Glomerular endothelial cell (primary cell): ENCODE results near the gene NF1. TPM values are rescaled to one million over a fixed set of nuclear protein-coding genes. Genes with fewer than 3 reads are reported as not detected.
"Not testable (repeated sequence)": the region's sequence is repeated elsewhere in the genome, so short reads cannot be mapped to it uniquely, and the experiment has no call there.

Experiments
- DNase-seq: peaks from one replicate; pipeline ENCODE4 v3.0.0-alpha.2; 2011; ENCODE audit warnings: low read depth, low spot score; ENCODE audit errors: extremely low read depth
- total RNA-seq: library from RNA; depleted of rRNA; stranded (reverse); fragments of >200 nt; gene quantifications from 2 replicates; pipeline ENCODE4 v1.2.3, GENCODE V29; 2015

The NF1 gene
- total RNA-seq, 1 donor from 2014 or later = 48.1 TPM

- DNase-seq = no peak
Measured at GRCh38 chr17:31122746-31123145, 28.0 kb downstream of the NF1 start.

DNA sequence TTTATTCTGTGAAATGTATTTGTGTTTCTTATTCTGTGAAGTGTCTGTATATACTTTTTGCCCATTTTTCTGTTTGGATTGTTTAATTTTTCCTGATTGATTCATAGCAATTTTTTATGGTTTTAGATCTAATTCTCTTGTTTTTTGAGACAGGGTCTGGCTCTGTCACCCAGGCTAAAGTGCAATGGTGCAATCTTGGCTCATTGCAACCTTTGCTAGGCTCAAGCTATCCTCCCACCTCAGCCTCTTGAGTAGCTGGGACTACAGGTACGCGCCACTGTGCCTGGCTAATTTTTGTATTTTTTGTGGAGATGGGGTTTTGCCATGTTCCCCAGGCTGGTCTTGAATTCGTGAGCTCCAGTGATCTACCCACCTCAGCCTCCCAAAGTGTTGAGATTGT is 31.5 kb downstream of the NF1 start:
- DNase-seq = no peak

- DNase-seq = no peak
Measured at GRCh38 chr17:31128241-31128640, 33.5 kb downstream of the NF1 start.

GRCh38 chr17:31130286-31131224 is 35.8 kb downstream of the NF1 start:
- no peak for DNase-seq

GRCh38 chr17:31131299-31131698 is 36.5 kb downstream of the NF1 start:
- DNase-seq = no peak

GRCh38 chr17:31132977-31133376 is 38.2 kb downstream of the NF1 start:
- no peak for DNase-seq

- no peak for DNase-seq
Measured at GRCh38 chr17:31134576-31134975, 39.8 kb downstream of the NF1 start.

- DNase-seq = no peak
Measured at GRCh38 chr17:31136319-31136718, 41.5 kb downstream of the NF1 start.

DNA sequence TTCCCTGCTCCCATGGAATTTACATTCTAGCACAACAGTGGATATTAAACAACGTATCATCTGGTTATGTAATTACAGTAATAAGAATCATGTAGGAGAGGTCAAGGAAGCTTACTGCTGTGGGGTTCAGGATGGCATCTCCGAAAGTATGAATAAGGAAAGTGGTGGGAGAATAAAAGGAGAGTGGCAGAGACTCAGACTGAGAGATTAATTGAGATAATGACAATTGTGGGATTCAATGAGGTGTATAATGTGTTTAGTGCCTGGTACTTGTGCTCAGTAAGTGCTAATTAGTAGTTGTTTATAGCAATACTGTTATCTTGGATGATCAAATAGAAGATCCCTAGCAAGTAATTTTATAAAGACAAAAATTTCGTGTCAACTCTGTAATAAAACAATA is 45.3 kb downstream of the NF1 start:
- DNase-seq = no peak

- no peak for DNase-seq
Measured at GRCh38 chr17:31144428-31144827, 49.7 kb downstream of the NF1 start.

GRCh38 chr17:31144836-31145235 is 50.1 kb downstream of the NF1 start:
- no peak for DNase-seq

DNA sequence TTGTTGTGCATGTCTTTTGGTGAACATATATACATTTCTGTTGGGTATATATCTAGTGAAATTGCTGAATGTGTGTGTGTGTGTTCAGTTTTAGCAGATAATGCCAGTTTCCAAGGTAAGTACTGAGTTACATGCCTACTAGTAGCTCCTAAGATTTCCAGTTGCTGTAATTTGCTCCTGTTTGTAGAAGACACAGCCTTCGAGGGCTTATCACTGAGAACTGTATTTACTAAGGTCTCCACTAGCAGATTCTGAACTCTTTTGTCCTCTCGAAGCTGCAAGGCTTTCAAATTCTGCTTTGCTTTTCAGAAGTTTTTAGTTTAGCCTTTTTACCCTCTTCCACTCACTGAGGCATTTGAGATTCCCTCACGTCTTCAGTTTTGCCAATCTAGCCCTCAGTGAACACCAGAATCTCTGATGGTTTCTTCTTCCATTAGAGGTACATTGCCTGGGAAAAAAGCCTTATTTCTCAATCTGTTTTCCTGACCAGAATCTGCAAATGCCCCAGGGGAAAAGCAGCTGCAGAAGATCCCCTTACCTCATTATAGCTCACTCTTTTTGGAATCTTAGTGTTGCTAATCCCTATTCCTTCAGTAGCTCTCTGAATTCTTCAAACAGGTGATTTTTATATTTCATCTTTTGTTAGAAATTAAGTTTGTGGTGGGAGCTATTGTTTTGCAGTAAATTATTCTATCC is 52.9 kb downstream of the NF1 start:
- DNase-seq = no peak

DNA sequence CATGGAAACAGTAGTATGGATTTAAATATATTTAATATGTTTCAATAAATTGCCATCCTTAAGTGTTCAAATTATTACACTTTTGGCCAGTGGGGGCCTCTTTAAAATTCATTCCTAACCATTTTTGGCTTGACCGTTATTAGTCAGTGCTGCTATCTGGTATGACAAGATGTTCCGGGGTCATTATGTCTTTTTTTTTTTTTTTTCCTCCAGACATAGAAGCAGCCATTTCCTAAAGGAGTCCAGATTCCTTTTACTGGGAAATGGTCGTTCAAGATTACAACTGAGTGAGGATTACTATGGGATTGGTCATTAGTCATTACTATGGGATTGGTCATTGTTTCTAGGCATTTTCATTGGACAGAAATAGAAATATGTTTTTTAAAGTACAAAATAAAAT is 53.4 kb downstream of the NF1 start:
- DNase-seq = no peak

GRCh38 chr17:31152271-31152670 is 57.5 kb downstream of the NF1 start:
- DNase-seq = no peak

DNA sequence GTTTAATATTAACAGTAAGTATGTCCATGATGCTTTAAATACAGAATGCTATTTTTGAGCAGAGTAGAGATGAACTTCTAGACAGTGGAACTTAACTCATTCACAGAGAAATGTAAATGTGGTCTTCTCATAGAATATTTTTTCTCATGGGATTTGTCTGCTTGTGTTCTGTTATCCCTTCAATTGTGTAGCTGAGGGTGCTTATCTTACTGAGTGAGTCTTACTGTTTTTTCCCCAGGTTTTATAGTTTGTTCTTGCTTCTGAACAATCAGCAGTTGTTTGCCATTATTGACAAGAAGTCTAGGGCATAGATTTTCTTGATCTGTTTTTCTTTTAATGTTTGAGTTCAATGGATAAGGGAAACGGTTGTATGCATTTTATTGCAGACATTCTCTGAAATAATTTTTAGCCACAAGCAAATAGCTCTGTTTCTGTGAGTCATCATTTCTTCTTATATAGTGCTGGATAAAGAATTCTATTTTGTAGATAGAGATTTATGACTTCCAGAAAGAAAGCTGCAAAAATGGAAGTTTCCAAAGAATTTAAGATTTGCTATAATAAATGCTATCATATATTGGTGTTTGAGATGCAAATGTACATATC is 60.5 kb downstream of the NF1 start:
- no peak for DNase-seq

DNA sequence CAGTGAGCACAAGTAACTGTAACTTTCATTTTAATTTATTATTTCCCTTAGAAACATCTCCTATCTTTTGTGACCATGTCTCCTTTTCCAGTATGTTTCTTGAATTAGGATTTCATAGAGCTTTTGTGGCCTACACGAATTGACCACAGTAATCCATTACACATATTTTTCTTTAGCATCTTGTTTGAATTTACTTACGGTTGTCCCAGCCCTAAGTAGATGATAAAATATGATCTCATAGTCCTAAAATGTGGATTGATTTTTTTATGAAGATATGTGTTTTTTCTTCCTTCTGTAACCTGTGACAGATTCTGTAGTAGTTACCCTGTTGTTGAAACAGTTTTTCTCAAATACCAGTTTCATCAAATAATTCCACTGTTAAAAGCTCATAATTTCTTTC is 61.5 kb downstream of the NF1 start:
- no peak for DNase-seq

- DNase-seq = not testable (repeated sequence)
Measured at GRCh38 chr17:31156864-31157263, 62.1 kb downstream of the NF1 start.

DNA sequence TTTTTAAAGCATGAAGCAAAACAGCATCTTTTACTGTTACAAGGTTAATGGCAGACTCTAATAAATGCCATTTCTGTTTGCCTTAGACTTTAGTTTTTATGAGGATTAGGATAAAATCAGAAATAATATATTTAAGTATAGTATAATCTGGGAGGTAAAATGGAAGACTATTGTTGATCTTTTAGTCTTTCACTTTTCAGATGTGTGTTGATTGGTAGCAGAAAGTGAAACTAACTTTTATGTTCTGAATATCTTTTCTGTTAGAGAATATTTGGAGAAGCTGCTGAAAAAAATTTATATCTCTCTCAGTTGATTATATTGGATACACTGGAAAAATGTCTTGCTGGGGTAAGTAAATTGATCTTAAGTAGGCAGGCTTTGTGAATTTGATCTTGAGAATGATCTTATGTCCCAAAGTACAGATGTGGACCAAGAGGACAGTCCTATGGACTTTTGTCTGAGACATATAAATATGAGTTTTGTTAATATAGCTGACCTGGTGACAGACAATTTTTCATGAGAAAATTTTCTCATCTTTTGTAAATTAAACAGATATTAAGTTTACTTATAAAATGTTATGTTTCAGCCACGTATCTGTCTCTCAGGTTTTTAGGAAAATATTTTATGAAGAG is 64.1 kb downstream of the NF1 start:
- DNase-seq = no peak

GRCh38 chr17:31163091-31163781 is 68.5 kb downstream of the NF1 start:
- no peak for DNase-seq

DNA sequence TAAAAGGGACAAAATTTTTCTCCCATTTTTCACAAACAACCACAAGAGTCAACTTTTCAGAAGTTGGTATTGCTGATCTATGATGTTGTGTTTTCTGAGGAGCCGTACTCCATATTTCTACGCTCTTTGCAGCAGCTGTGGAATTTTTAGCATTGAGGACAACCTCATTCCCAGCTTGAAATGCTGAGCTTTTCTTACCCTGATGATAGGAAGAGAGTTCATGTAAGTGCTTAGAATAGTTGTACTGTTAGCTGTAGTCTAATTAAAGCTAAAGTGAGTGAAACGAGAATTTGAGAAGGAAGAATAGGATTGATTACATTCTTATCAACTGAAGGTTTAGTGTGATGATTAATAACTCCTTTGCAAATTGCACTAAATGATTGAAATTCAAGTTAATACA is 72.3 kb downstream of the NF1 start:
- no peak for DNase-seq

DNA sequence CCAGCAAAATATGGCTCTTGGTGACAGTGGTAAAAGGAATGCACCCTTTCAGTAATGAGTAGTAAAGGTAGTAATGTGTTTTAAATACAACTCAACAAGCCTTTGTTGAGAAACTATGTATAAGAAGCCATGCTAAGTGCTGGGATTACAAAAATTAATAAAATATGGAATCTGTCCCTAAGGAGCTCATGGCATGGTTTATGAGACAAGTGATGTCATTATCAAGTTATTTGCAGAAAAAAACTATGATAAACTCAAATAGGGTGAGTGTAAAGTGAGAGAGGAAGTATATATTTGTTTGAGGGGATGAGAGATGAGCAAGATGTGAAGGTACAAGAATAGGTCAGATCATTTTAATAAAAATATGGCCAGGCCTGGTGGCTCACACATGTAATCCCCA is 76.9 kb downstream of the NF1 start:
- no peak for DNase-seq
